HG03460 (cell line): ENCODE measurements around the gene CBLB.
A peak's percentile ranks its signal among the peaks of the same experiment; 100 is the strongest.

Experiments used
- ATAC-seq: cut with Tn5 transposase; IDR thresholded peaks from one replicate; pipeline ENCODE4 v1.9.1; 2021; ENCODE audit not compliant: unreplicated experiment

CBLB gene

DNA sequence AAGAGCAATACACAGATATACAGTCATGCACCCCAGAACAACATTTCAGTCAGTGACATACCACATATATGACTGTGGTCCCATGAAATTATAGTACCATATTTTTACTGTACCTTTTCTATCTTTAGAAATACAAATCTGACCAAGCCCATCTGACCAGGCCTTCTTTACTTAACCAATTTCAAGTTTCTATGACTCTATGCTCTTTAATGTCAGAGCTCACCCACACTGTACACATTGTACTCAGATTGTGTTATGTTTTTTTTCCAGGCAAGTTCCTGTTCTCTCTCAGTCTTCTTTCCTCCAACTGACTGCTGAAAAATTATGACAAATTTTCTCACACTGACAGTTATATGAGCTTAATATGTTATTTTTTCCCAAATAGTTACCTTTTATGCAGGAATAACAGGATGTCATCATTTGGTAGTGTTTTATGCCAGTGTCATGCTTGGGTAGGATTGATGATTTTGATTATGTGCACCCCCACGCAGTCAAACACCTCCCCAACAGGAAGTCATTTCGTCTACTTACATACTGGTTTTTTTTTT lies 8.0 kb upstream of the CBLB start:
- no peak for ATAC-seq

DNA sequence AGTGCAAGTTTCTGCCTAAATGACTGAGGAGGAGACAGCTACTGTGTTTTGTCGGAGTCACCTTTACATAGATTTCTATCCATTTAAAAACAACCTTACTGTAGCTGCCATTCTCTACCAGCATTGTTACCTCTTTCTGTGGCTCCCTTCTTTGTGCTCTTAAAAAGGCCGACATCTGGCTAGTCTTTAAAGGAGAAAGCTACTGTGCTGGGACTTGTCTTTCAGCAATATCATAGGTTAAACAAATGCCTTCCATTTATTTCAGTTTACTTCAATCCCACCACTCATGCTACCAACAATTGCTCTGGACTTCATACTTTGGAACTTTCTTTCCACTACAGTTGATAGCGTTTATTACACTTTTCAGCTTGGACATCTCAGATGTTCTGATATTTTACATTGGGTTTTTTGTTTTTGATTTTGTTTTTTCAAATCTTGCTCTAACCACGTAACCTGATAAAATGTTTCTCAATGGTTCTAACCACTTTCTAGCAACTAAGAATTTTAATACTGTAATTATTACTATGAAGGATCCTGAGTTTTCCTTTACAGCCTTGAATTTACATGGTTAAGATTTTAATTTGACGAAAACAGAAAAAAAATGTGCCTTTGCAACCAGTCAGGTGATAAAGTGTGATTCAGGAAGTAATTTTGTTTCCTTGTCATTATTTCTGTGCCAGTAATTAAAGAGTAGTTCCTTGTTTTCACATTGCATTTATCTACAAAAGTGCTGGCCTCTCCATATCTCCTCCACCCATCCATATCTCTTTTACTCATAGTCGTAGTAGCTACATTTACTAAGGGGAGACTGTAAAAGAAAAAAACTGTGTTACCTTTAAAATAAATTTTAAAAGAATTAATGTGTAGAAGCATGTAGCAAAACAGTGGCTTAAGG lies 1.3 kb upstream of the CBLB start:
- ATAC-seq: no peak

DNA sequence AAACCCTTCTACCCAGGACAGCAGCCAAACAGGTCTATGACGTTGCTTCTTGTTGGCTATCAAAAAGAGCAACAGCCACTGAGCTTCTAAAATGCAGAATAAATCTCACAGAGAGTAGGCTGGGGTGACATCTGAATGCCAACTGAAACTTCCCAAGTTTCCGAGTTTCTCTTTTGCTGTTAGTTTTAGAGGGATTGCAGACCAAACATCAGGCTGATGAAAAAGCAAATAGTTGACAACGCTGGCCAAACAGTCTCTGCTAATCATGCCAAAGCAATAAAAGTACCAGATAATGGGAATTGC lies 670 bp upstream of the CBLB start:
- no peak for ATAC-seq

DNA sequence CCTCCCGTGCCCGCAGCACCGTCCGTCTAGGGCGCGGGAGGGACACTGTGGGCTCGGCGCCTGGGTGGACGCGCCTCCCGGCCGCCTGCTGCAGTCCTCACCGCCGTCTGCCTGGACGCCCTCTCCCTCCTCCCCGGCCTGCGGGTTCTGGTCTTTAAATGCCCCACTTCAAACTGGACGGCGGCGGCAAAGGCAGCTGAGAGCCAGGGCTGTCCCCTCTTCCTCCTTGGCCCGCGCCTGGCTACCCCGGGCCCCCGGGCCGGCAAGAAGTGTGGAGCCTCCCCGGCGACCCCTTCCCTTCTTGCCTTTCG lies 426 bp downstream of the CBLB start:
- ATAC-seq: peak; percentile 6

DNA sequence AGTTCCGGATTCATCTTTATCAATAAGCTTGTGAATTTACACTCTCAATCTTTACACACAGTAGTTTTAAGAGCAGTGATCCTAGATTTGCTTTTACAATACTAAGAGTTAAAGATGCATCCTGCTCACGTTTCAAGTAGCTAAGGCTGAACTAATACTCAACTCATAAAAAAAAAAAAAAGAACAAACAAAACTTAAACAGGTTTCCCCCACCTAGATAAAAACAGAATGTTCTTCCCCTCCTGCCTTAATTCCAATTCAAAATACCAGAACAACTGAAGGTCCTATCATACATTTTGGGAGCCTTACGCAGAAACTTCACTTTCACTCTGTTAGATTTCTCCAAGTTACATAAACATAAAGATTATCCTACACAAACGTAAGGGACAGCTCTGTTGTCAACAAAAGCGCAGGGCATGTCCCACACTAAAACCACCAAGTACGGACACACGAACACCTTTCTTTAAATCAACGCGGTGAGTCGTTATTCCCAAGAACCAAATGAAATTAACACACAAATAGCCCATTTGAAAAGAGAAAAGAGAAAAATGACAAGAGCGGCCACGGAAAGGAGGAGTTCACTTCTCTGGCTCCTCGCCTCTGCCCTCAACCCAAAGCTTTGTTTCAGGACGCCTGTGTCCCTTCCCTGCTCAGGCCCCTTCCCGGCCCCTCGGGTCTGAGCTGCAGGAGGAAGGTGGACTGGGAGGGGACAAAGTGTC lies 941 bp downstream of the CBLB start:
- ATAC-seq: no peak

DNA sequence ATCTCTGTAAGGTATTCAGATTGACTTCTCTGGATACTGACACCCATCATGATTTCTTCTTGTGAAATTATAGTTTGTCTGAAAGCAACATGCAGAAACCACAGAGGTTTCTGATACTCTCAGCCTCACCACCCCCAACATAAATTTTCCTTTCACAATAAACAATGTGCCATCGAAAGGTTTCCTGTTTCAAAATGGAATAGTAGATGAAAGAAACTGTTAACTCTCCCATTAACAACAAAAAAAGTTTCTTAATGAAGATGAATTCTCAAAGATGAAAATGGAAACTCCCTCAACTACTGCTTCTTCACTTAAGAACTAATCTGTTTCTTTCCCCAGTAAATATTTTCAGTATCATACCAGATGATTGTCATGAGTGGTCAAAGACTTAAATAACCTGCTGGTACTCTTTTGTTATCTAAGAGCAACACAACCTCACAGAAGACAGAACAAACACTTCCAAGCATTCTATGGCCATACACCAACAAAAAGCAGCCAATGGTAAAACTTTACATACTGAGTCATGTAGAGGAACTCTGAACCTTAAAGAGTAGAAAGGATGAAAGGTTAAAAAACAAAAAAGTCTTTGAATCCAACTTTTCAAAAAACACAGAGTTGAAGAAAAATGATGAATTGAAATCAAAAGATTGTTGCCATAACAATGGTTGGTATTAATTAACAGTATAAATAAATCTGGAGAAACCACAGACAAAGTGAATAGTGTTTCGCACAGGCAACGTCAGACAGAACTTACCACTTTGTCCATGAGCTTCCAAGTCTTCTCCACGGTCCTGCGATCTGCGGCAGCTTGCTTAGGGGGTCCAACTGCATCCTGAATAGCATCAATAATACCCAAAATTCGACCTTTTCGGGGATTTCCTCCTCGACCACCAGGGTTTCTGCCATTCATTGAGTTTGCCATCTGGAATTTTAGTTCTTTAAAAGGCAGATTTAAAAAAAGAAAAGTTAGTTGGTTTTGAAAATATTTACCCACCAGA lies 1.9 kb downstream of the CBLB start:
- ATAC-seq: peak; percentile 33

DNA sequence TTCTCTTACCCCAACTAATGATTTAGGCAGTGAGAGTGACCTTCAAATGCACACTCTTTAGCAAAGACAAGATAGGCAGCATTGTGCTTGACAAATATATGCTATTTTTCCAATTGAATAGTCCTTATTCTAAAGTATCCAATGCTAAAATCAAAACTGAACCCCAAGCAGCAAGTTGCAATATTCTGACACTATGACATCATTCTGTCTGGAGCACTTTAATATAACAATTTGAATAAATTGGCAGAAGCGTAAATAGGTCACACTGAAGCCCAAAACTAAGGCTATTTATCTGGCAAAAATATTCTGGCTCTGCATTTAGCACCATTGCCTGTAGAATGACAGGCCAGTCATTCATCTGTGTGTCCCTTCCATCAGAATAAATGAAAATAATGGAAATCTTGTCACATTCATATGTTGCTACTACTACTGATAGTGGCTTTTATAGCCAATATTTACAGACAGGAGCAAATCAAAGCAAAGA lies 2.9 kb downstream of the CBLB start:
- no peak for ATAC-seq

DNA sequence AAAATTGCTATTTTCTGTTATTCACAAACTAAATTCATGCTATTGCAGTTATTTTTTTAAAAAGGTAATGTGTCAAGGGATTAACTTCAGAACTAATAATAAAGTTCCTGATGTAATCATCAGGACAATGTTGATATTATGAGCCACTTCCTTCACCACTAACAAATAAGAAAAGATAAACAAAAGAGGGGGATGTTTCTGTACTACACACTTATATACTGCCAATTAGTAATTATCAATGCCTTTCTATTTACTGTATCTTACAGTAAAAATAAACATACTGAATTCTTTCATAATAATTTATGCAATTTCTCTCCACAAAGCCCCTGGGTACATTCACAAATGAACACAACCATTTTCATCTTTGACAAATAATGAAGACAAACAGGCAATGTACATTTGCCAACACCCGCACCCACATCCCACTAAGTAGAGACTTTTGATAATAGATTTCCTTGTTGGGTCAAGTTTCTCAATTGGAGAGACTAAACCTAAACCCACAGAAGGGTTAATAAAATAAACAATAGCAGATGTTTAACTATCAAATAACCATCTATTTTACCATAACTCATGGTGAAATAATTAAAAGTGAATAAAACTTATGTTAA lies 3.7 kb downstream of the CBLB start:
- no peak for ATAC-seq

DNA sequence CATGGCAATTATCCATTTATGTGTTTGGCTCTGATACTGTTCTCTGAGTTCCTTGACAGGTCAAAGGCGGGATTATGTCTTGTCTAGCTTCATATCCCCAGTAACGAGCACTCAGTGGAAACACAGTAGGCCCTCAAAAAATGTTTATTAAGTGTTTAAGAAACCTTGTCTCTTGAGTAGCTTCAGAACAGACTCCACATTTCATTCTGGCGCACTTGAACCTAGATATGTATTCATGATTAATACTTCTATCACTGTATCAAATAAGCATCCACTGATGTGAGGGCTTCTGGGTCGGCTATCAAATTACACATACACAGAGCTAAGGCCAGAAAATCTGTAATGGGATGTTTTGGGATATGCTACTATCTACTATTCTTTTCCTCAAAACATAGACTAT lies 4.6 kb downstream of the CBLB start:
- no peak for ATAC-seq

DNA sequence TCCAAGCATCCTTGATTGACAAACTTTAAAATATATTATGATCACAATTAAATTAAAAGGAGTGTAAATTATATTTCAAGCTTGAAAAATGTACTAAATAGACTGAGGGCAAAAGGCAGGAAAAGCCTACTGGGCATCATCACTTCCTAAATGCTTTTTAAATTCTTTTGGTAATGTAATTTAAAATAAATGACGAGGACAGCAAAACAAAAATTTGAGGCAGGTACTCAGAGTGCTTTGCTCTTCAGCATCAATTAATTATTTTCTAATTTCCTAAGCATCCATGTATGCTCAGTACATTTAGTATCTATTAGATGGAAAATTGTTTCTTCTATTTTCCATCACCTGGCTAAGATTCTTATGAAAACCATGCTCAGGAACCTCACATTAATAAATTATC lies 5.2 kb downstream of the CBLB start:
- no peak for ATAC-seq

DNA sequence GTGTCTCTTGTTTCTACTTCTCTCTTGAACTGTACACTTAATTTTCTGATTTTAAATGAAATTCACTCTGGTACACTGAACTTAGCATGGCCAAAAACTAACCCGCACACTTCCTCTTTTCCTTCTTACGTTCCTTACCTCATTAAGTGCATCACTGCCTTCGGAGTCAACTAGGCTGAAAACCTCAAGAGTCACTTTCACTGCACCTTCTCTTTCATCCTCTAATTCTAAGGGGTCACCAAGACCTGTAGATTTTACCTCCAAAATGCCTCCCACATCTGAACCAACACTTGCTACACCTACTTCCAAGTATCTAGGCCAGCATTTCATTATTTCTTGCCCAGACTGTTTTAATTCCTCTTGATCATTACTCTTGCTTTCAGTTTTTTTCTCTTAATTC lies 6.6 kb downstream of the CBLB start:
- ATAC-seq: no peak

DNA sequence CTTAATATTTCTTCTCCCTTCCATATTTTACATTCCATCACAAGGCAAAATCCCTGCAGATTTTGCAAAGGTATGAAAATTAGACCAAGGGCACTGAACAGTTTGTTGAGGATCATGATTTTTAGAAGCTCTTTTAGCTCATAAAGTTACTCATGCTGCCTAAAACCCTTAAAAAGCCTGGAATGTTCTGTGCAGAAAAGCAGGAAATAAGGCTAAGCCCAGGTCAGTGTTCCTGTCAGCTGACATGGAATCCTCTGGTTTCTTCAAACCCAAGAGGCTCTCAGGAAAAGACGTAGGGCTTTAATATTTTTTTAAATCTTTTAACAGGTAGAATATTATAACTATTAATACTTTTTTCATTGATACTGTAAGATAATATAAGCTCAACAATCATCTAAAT lies 8.2 kb downstream of the CBLB start:
- no peak for ATAC-seq

DNA sequence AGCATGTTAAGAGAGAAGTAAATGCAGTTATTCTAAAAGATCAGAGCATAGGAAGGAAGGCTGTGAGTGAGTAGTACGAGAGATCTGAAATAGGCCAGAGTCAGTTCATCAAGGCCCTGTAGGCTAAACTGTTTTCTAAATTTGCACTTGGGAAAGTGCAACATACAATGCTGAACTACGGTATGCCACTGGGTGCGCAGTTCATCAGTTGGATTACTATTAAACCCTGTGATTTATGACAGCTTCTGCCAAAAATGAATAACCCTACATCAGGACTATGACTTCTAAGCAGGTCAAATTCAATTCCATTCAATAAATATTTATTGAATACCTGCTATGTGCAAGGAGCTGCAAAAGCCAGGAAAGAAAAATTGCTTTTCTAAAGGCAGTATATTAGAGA lies 10.8 kb downstream of the CBLB start:
- no peak for ATAC-seq

DNA sequence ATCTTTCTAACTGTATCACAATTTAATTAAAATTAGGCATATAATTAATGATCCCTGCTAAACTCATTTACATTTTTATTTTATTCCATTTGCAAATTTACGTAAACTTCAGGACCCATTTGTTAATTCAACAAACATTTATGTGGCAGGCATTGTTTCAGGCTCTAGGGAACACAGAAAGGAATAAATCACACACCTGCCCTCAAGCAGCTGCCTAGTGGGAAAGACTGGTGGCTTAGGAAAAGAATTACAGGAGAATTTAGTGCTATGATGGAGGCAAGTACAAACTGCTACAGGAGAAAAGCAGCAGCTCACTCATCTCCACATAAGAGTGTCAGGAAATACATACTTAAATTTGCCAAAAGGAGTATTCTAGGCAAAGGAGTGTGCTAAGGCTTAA lies 11.2 kb downstream of the CBLB start:
- ATAC-seq: no peak

DNA sequence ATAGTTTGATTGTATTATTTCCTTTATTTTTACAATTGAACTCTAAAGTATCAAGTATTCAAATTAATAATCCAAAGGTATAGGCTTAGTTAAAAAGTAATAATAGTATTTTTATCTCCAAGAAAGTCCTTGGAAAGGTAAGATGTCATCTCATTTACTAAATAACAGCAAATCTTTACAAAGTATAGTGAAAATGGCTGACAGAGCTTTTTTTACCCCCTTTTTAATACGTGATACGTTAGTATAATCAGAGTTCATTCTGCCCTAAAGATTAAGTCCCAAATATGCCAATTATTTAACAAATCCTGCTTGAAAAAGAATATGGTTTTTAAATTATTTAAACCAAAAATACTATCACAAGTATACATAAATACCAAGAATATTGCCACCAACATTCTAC lies 12.2 kb downstream of the CBLB start:
- ATAC-seq: no peak

DNA sequence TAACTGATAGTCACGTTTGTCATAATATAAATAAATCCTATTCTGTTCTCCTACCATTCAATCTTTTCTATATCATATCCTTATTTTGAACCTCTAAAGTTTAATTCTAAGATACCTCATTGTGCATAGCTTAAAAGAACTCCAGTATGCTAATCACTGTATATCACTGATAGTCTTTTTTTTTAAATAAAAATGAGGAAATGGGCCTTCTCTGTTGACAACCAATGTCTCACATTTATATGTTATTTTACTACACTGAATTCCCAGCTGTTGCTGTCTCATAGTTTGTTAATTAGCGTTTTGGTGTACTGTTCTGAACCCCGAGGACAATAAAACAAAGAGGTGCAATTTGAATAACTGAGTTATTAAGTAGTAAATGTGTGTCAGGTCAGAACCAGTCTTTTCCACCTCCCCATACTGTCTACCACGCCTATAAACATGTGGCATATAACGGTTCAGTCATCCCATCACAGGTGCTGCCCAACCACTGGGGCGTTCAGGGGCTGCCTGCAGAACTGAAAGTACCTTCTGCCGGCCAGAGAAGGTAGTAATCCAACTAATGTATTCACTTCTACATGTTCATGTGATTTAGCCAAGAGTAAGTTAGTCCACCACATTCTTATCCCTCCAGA lies 14.9 kb downstream of the CBLB start:
- ATAC-seq: peak; percentile 98

DNA sequence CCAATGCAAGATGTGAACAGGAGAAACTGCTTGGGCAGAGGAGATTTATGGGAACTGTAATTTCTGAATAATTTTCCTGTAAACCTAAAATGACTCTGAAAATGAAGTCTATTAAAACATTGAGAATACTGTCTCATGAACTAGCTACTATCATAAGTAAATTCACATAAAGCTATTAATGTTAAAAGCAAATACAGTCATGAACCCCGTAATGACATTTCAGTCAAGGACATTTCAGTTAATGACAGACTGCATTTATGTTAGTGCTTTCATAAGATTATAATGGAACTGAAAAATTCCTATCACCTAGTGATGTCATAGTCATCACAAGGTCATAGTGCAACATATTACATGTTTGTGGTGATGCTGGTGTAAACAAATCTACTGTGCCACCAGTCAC lies 17.2 kb downstream of the CBLB start:
- ATAC-seq: no peak

DNA sequence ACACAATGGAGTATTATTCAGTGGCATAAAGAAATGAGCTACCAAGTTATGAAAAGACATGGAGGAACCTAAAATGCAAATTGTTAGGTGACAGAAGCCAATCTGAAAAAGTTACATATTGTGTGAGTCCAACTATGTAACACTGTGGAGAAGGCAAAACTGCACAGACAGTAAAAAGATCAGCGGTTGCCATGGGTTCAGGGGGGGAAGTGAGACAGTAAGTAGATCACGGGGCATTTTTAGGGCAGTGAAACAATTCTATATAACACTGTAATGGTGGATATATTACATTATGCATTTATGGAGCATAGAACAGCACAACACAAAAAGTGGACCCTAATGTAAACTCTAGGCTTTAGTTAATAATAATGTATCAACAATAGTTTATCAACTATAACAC lies 17.6 kb downstream of the CBLB start:
- no peak for ATAC-seq

DNA sequence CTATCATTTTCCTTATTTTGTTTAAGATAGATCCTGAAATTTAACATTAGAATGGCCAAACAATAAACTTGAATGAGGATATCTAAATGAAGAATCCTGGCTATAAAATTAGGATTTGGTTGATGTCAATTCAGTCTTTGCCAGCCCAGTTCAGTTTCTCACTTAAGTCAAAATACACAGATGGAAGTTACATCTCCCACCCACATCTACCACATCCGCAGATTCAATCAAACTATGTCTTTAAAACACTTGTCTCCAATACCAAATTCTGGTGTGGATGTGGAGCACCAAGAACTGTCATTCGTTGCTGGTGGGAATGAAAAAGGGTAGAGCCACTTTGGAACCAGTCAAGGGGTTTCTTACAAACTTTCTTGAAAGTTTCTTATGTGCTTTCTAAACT lies 18.2 kb downstream of the CBLB start:
- ATAC-seq: no peak

DNA sequence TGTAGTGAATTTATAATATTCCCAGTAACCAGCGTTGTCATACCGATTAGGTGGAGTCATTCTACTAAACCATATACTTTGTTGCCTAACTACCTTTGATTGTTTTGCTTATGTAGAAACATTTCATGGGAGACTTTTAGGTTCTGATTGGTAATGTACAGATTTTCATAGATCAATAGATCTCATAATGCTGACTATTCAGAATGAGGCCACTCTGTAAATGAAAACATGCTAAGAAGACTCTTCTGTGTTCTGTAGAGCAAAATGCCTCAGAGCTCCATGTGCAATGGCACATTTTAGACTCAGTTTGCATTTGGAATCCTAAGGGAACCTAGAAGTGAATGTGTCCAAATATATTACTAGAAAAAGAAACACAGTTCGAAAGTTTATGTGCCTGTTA lies 20.0 kb downstream of the CBLB start:
- no peak for ATAC-seq
